HL-60 (cell line): ENCODE measurements around the gene TLR9.
A peak's percentile ranks its signal among the peaks of the same experiment; 100 is the strongest.

Experiments used
- DNase-seq, 2 experiments: peaks; one replicate each; pipeline ENCODE4 v3.0.0-alpha.2; 2010 to 2020; ENCODE audit warnings: low read depth in 1 of 2, low spot score in 1 of 2
- H3K27ac ChIP-seq: fragments of 250-450 bp; sonication (Bioruptor Pico); replicated peaks from 2 replicates; pipeline ENCODE4 v1.5.1; 2020; ENCODE audit warnings: mild to moderate bottlenecking, moderate library complexity
- H3K27me3 ChIP-seq: fragments of 250-450 bp; sonication (Bioruptor Pico); 2 replicates; pipeline ENCODE4 v1.5.1; 2021; ENCODE audit warnings: mild to moderate bottlenecking, moderate library complexity; ENCODE audit not compliant: insufficient read depth, poor library complexity, severe bottlenecking
- H3K4me3 ChIP-seq: replicated peaks from 2 replicates; pipeline ENCODE4 v1.5.1; 2011; ENCODE audit warnings: mild to moderate bottlenecking, control low read depth, low read length; ENCODE audit not compliant: insufficient read depth
- CTCF ChIP-seq: IDR thresholded peaks from one replicate; pipeline ENCODE4 v1.5.1; 2011; ENCODE audit warnings: low read length, control low read depth, inconsistent platforms; ENCODE audit not compliant: insufficient read depth
- GABPA ChIP-seq: IDR thresholded peaks from 2 replicates; pipeline ENCODE4 v1.6.1; 2012; ENCODE audit warnings: low read depth
- POLR2AphosphoS5 ChIP-seq: IDR thresholded peaks from 2 replicates; pipeline ENCODE4 v1.6.1; 2012; ENCODE audit warnings: low read depth
- REST ChIP-seq: IDR thresholded peaks from 2 replicates; pipeline ENCODE4 v1.6.1; 2012; ENCODE audit warnings: low read depth; ENCODE audit not compliant: insufficient replicate concordance
- SPI1 ChIP-seq: IDR thresholded peaks from 2 replicates; pipeline ENCODE4 v1.6.1; 2012; ENCODE audit warnings: low read depth, mild to moderate bottlenecking, borderline replicate concordance

The TLR9 gene

GRCh38 chr3:52185837-52186236, 39.6 kb downstream of the TLR9 start:
- Histone ChIP-seq H3K4me3 (peak overlapping the region; percentile 16), H3K27ac (peak overlapping the region; percentile 95), H3K27me3 (no peaks in the 10 kb centered on the region)
- no peak for TF ChIP-seq GABPA
- no peak for TF ChIP-seq REST
- TF ChIP-seq SPI1 = peak; percentile 60; the same call in 1 of the 2 replicates
- TF ChIP-seq CTCF = no peak
- peak; percentile 87 for TF ChIP-seq POLR2AphosphoS5
- peak; percentile 92 to 97 for DNase-seq

GRCh38 chr3:52185311-52185710, 40.1 kb downstream of the TLR9 start:
- Histone ChIP-seq H3K4me3 (peak overlapping the region; percentile 16), H3K27ac (peak overlapping the region; percentile 95), H3K27me3 (no peaks in the 10 kb centered on the region)
- TF ChIP-seq CTCF (no peak), GABPA (no peak), REST (no peak), SPI1 (no peak), POLR2AphosphoS5 (no peak)
- no peak for DNase-seq

- peak overlapping the region; percentile 95 for H3K27ac ChIP-seq
- no peaks in the 10 kb centered on the region for H3K27me3 ChIP-seq
- DNase-seq = no peak
- no peak overlapping the region for H3K4me3 ChIP-seq
- TF ChIP-seq GABPA (no peak), SPI1 (no peak), CTCF (no peak), REST (no peak), POLR2AphosphoS5 (no peak)
Observed at GRCh38 chr3:52184690-52185089, 40.8 kb downstream of the TLR9 start.
